Aorta (tissue), 5 donors: Measurements from ENCODE around the gene SMYD1. TPM values are rescaled to one million over a fixed set of nuclear protein-coding genes. Genes with fewer than 3 reads are reported as not detected.

Source experiments
- ATAC-seq: fragments of 200-7000 bp; cut with Tn5 transposase; one replicate; pipeline ENCODE4 v1.9.1; 2022; ENCODE audit warnings: moderate library complexity; ENCODE audit not compliant: low FRiP score
- DNase-seq, 2 donors: peaks; one replicate each; pipeline ENCODE4 v3.0.0-alpha.2; 2020
- H3K27ac ChIP-seq, 2 donors: one replicate each; pipeline ENCODE4 v1.5.1; 2013; ENCODE audit warnings: low read length in 2 of 2, mild to moderate bottlenecking in 2 of 2, moderate library complexity in 2 of 2, control low read depth in 1 of 2, inconsistent platforms in 1 of 2, low read depth in 1 of 2
- H3K27me3 ChIP-seq, 2 donors: one replicate each; pipeline ENCODE4 v1.6.1; 2013; ENCODE audit warnings: control low read depth in 1 of 2, low read length in 1 of 2, mild to moderate bottlenecking in 1 of 2, moderate library complexity in 1 of 2; ENCODE audit not compliant: insufficient read depth in 2 of 2, control insufficient read depth in 1 of 2
- H3K36me3 ChIP-seq, 2 donors: one replicate each; pipeline ENCODE4 v1.6.1; 2013; ENCODE audit warnings: control low read depth in 1 of 2, low read length in 1 of 2, mild to moderate bottlenecking in 1 of 2; ENCODE audit not compliant: insufficient read depth in 2 of 2, control insufficient read depth in 1 of 2
- H3K4me1 ChIP-seq, 2 donors: one replicate each; pipeline ENCODE4 v1.6.1; 2013; ENCODE audit warnings: low read length in 2 of 2, control low read depth in 1 of 2, mild to moderate bottlenecking in 1 of 2, moderate library complexity in 1 of 2; ENCODE audit not compliant: insufficient read depth in 2 of 2, control insufficient read depth in 1 of 2
- H3K4me3 ChIP-seq, 2 donors: one replicate each; pipeline ENCODE4 v1.5.1; 2013; ENCODE audit warnings: low read length in 2 of 2, control low read depth in 1 of 2, mild to moderate bottlenecking in 1 of 2
- H3K9me3 ChIP-seq: one replicate; pipeline ENCODE4 v1.6.1; 2013; ENCODE audit warnings: mild to moderate bottlenecking, low read length; ENCODE audit not compliant: control insufficient read depth
- WGBS, 2 donors: extraction: QIAGEN DNeasy Blood & Tissue Kit; methylation state at CpG; one replicate each; pipeline ENCODE4 v1.1.7; 2013; 5-methylcytosine and 5-hydroxymethylcytosine counted together
- intact Hi-C, 2 donors: fragments of 100-400 bp; cut with DNase I; formaldehyde crosslinking; loops; one replicate each; pipeline versions ENCODE4 v1.14.2 to v1.15.0; 2022
- polyA plus RNA-seq, 2 donors: library from polyadenylated mRNA; stranded (reverse); fragments of 200-250 nt; gene quantifications; one replicate each; pipeline ENCODE4 v1.2.3, GENCODE V29; 2013
- total RNA-seq, 2 donors: library from RNA; stranded (reverse); fragmentation: NEBNext Ultra II Directional; extraction: Animal tissue kit (Norgen Biotek cat#: 25700); gene quantifications; one replicate each; pipeline ENCODE4 v1.2.1, GENCODE V29; 2021
- donor health status: healthy with polysubstance abuse.
- donor health status: Bipolar disorder and iron deficiency.
- donor health status: DM: no; HTN: no; CAD: no.
- donor health status: DM: no; HTN: no; CAD: no.
- donor health status: DM: yes; HTN: yes; CAD: no.

The SMYD1 gene
- total and polyA plus RNA-seq, 4 donors, result under 0.01 TPM; not detected in 3

- H3K27me3 ChIP-seq, result no peaks in the 10 kb centered on the region
- H3K36me3 ChIP-seq, result no peaks in the 10 kb centered on the region
- ATAC-seq, result no peak
- no peak for DNase-seq
- intact Hi-C loops, result no loop called here
- no peak overlapping the region for H3K4me3 ChIP-seq
- peaks cover 1% of the 10 kb centered on the region for H3K9me3 ChIP-seq
- WGBS, 2 donors, result 91 to 94% methylated on average over 8 of the region's 8 CpGs
- H3K4me1 ChIP-seq, result no peaks in the 10 kb centered on the region
- H3K27ac ChIP-seq, result no peak overlapping the region
Observed at GRCh38 chr2:88077080-88077479, 9.5 kb downstream of the SMYD1 start.

GRCh38 chr2:88078643-88079172 lies 11.1 kb downstream of the SMYD1 start:
- no peak overlapping the region for H3K27ac ChIP-seq
- H3K27me3 ChIP-seq, result no peaks in the 10 kb centered on the region
- DNase-seq (no peak), ATAC-seq (no peak)
- no peaks in the 10 kb centered on the region for H3K4me1 ChIP-seq
- 28 to 32% methylated on average over 3 of the region's 3 CpGs for WGBS, 2 donors
- peaks cover 1% of the 10 kb centered on the region for H3K9me3 ChIP-seq
- intact Hi-C loops, result no loop called here
- H3K36me3 ChIP-seq, result no peaks in the 10 kb centered on the region
- no peak overlapping the region for H3K4me3 ChIP-seq

- Histone ChIP-seq H3K4me3 (no peak overlapping the region), H3K9me3 (no peaks in the 10 kb centered on the region), H3K36me3 (no peaks in the 10 kb centered on the region), H3K27me3 (no peaks in the 10 kb centered on the region), H3K27ac (no peak overlapping the region), H3K4me1 (no peaks in the 10 kb centered on the region)
- WGBS, 2 donors, result 79 to 92% methylated on average over 2 of the region's 2 CpGs
- ATAC-seq (no peak), DNase-seq (no peak)
- intact Hi-C loops, result no loop called here
Observed at GRCh38 chr2:88080545-88080944, 12.9 kb downstream of the SMYD1 start.

GRCh38 chr2:88081924-88082608 lies 14.4 kb downstream of the SMYD1 start:
- DNase-seq, result no peak
- Histone ChIP-seq H3K27ac (no peak overlapping the region), H3K4me3 (no peak overlapping the region), H3K36me3 (no peaks in the 10 kb centered on the region), H3K9me3 (no peaks in the 10 kb centered on the region), H3K27me3 (no peaks in the 10 kb centered on the region), H3K4me1 (no peaks in the 10 kb centered on the region)
- ATAC-seq, result no peak
- 73 to 91% methylated on average over 4 of the region's 4 CpGs for WGBS, 2 donors
- intact Hi-C loops, result no loop called here

GRCh38 chr2:88082781-88083180 lies 15.2 kb downstream of the SMYD1 start:
- 93 to 99% methylated on average over 1 of the region's 1 CpG for WGBS, 2 donors
- Histone ChIP-seq H3K4me3 (no peak overlapping the region), H3K4me1 (no peaks in the 10 kb centered on the region), H3K9me3 (no peaks in the 10 kb centered on the region), H3K27ac (no peak overlapping the region), H3K27me3 (no peaks in the 10 kb centered on the region), H3K36me3 (no peaks in the 10 kb centered on the region)
- intact Hi-C loops, result no loop called here
- no peak for DNase-seq
- ATAC-seq, result no peak

- 90 to 100% methylated on average over 2 of the region's 2 CpGs for WGBS, 2 donors
- ATAC-seq, result no peak
- no peaks in the 10 kb centered on the region for H3K36me3 ChIP-seq
- intact Hi-C loops, result no loop called here
- no peak overlapping the region for H3K4me3 ChIP-seq
- no peak overlapping the region for H3K27ac ChIP-seq
- no peak for DNase-seq
- no peaks in the 10 kb centered on the region for H3K27me3 ChIP-seq
- H3K9me3 ChIP-seq, result no peaks in the 10 kb centered on the region
- no peaks in the 10 kb centered on the region for H3K4me1 ChIP-seq
Observed at GRCh38 chr2:88085099-88085498, 17.5 kb downstream of the SMYD1 start.

- no peak for DNase-seq
- no peak overlapping the region for H3K4me3 ChIP-seq
- no peaks in the 10 kb centered on the region for H3K9me3 ChIP-seq
- no peak overlapping the region for H3K27ac ChIP-seq
- no peak for ATAC-seq
- intact Hi-C loops, result no loop called here
- WGBS, 2 donors, result 73 to 75% methylated on average over 5 of the region's 5 CpGs
- no peaks in the 10 kb centered on the region for H3K27me3 ChIP-seq
- H3K4me1 ChIP-seq, result no peaks in the 10 kb centered on the region
- H3K36me3 ChIP-seq, result no peaks in the 10 kb centered on the region
Observed at GRCh38 chr2:88085602-88086001, 18.0 kb downstream of the SMYD1 start.

- Histone ChIP-seq H3K4me1 (no peaks in the 10 kb centered on the region), H3K9me3 (no peaks in the 10 kb centered on the region), H3K27me3 (no peaks in the 10 kb centered on the region), H3K4me3 (no peak overlapping the region), H3K27ac (no peak overlapping the region), H3K36me3 (no peaks in the 10 kb centered on the region)
- DNase-seq (no peak), ATAC-seq (no peak)
- intact Hi-C loops, result no loop called here
- WGBS, 2 donors, result 82 to 87% methylated on average over 8 to 9 of the region's 9 CpGs
Observed at GRCh38 chr2:88086401-88086800, 18.8 kb downstream of the SMYD1 start.

- no peak overlapping the region for H3K27ac ChIP-seq
- WGBS, 2 donors, result 95% methylated on average over 2 of the region's 2 CpGs
- intact Hi-C loops, result no loop called here
- no peaks in the 10 kb centered on the region for H3K4me1 ChIP-seq
- ATAC-seq (no peak), DNase-seq (no peak)
- H3K36me3 ChIP-seq, result no peaks in the 10 kb centered on the region
- no peaks in the 10 kb centered on the region for H3K9me3 ChIP-seq
- no peaks in the 10 kb centered on the region for H3K27me3 ChIP-seq
- H3K4me3 ChIP-seq, result no peak overlapping the region
Observed at GRCh38 chr2:88087073-88087472, 19.4 kb downstream of the SMYD1 start.
